Measurements from ENCODE around the gene FUT2. TPM values are rescaled to one million over a fixed set of nuclear protein-coding genes. Genes with fewer than 3 reads are reported as not detected.

FUT2 gene
- total and polyA plus RNA-seq, 10 of the 15 experiments (the other 5 are each of a cell fraction or from before 2014, with no cell fraction given), result 0.02 to 0.13 (median 0.07) TPM; not detected in 7

DNA sequence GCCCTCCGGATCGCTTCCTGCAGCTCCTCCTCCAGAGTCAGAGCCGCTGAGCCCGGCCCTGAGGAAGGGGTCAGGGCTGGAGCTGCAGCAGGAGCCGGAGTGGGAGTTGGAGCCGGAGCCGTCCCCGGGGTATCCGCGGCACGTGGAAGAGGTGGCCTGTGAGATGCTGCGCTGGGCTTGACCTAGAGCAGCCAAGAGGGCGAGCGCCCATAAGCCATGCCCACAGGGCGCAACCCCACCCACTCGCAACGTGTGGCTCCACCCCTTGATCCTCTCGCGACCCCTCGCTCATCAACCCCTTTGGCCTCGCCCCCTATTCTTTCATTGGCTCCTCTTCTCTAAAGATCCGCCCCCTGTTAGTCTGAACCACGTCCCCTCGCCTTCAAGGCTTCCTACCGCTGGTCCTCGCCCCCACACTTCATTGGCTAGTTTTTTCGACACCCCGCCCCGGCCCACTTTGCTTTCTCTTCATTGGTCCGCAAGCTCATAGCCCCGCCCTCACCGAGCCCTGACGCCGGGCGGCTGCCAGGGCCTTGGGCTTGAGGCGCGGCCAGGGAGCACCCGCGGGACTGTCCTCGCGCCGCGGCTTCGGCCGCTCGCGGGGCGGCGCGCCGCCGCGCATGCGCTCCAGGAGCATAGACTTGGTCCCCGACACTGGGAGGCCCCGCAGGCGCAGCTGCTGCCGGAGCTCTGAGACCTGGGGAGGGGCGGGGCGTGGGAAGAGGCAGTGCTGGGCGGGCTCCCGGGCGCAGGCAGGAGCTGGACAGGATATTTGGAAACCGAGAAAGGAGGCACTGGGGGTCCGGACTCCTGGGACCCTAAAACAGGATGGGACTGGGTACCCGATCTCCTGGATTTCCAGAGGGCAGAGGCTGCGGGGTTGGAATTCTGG lies 18.3 kb downstream of the FUT2 start (continued):
- TF ChIP-seq CBX3 (IDR thresholded peaks at IDR 0.05; ENCODE audit: borderline replicate concordance, low read depth), result no peak
- TF ChIP-seq EGR1 (IDR thresholded peaks at IDR 0.05; ENCODE audit: borderline replicate concordance in 1 of 2, low read depth in 2 of 2, low read length in 2 of 2), result 0 out of 3 replicates have a peak, but pooled peaks of 1 of the 2 experiments have one; percentile 6
- TF ChIP-seq JUNB (IDR thresholded peaks at IDR 0.05), result no peak
- peak; percentile 84 for TF ChIP-seq SP1 (IDR thresholded peaks at IDR 0.05; ENCODE audit: low read depth, low read length)
- TF ChIP-seq SMAD1 (IDR thresholded peaks at IDR 0.05; ENCODE audit: low read depth, partially characterized antibody), result no peak
- TF ChIP-seq DPF2 (IDR thresholded peaks at IDR 0.05), result peak; percentile 31; the same call in 1 of the 2 replicates
- TF ChIP-seq FOS (IDR thresholded peaks at IDR 0.05; ENCODE audit: borderline replicate concordance, extremely low read depth, insufficient read length), result peak; percentile 31
- peak; percentile 32; the same call in 1 of the 2 replicates for TF ChIP-seq CEBPZ (IDR thresholded peaks at IDR 0.05; ENCODE audit: low read depth, low read length)
- TF ChIP-seq CREB1 (IDR thresholded peaks at IDR 0.05; ENCODE audit: low read depth), result peak; percentile 70; the same call in 1 of the 2 replicates

Data from GM12878 (cell line).